C4-2B (cell line): Measurements from ENCODE around the gene TFB1M.

Source experiments
- ZFX ChIP-seq: fragments of 450-650 bp; IDR thresholded peaks from 2 replicates; pipeline ENCODE4 v1.6.1; 2017
- TF ChIP-seq, protein P1 (sequence below): fragments of 450-650 bp; conservative IDR thresholded peaks from 2 replicates; pipeline ENCODE4 v1.5.1; 2017; ENCODE audit warnings: mild to moderate bottlenecking

DNA sequence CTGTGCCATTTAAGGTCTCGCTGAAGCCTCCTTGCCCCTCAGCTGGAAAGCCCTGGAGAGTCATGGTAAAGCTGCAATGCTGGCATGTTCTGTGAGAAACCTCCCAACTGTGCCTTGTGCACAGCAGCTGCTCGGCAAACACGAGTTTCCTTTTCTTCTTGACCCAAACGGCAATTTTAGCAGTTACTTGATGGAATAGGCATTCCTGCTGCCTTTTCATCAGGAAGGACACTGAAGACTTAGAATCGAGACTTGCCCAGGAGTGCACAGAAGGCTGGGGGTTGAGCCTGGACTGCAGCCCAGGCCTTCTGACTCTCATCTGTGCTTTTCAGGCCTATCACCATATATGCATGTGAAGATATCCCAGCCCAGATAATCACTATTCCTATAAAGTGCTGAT lies 79.2 kb downstream of the TFB1M start:
- TF ChIP-seq, protein P1, sequence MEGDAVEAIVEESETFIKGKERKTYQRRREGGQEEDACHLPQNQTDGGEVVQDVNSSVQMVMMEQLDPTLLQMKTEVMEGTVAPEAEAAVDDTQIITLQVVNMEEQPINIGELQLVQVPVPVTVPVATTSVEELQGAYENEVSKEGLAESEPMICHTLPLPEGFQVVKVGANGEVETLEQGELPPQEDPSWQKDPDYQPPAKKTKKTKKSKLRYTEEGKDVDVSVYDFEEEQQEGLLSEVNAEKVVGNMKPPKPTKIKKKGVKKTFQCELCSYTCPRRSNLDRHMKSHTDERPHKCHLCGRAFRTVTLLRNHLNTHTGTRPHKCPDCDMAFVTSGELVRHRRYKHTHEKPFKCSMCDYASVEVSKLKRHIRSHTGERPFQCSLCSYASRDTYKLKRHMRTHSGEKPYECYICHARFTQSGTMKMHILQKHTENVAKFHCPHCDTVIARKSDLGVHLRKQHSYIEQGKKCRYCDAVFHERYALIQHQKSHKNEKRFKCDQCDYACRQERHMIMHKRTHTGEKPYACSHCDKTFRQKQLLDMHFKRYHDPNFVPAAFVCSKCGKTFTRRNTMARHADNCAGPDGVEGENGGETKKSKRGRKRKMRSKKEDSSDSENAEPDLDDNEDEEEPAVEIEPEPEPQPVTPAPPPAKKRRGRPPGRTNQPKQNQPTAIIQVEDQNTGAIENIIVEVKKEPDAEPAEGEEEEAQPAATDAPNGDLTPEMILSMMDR = no peak
- no peak for TF ChIP-seq ZFX
